H1 (cell line): ENCODE data around the gene PLK1.

Source experiments
- CTCF ChIP-seq, 3 experiments: IDR thresholded peaks; 1 replicate in 2 of 3; 2 replicates in 1 of 3; pipeline versions ENCODE4 v1.5.1 to v1.6.1; 2011; ENCODE audit warnings: low read length in 3 of 3, mild to moderate bottlenecking in 3 of 3, inconsistent platforms in 2 of 3, low read depth in 1 of 3, moderate library complexity in 1 of 3; ENCODE audit not compliant: insufficient read depth in 1 of 3; ENCODE audit errors: control extremely low read depth in 1 of 3
- MAFK ChIP-seq: IDR thresholded peaks from 2 replicates; pipeline ENCODE4 v1.6.1; 2012; ENCODE audit warnings: low read depth, mild to moderate bottlenecking, improper control_type of control experiment, low read length
- MAX ChIP-seq: IDR thresholded peaks from 2 replicates; pipeline ENCODE4 v1.6.1; 2012; ENCODE audit warnings: inconsistent platforms
- TAF1 ChIP-seq: IDR thresholded peaks from 2 replicates; pipeline ENCODE4 v1.6.1; 2011; ENCODE audit warnings: mild to moderate bottlenecking, low read depth, low read length

GRCh38 chr16:23700509-23700908 is 21.8 kb downstream of the PLK1 start:
- TF ChIP-seq CTCF (IDR thresholded peaks at IDR 0.05; ENCODE audit: control extremely low read depth in 1 of 3, insufficient read depth in 1 of 3, low read depth in 1 of 3, low read length in 3 of 3) (no peak), TAF1 (no peak), MAFK (no peak), MAX (0 out of 2 replicates have a peak, but pooled peaks have one; percentile 18)
